Activated naive CD4-positive, alpha-beta T cell treated with anti-CD3 and anti-CD28 coated beads for 36 hours (primary cell): ENCODE results near the gene TBC1D22B. TPM values are rescaled to one million over a fixed set of nuclear protein-coding genes. Genes with fewer than 3 reads are reported as not detected.
A peak's percentile ranks its signal among the peaks of the same experiment; 100 is the strongest.
"Not testable (repeated sequence)": the region's sequence is repeated elsewhere in the genome, so short reads cannot be mapped to it uniquely, and the experiment has no call there.

Source experiments
- CTCF ChIA-PET: fragments of 350-600 bp; sonication (Branson Sonifier 250); formaldehyde crosslinking; loops from one replicate; lab custom pipeline; 2021; ENCODE audit warnings: antibody characterized with exemption; lab: Charles Lee
- DNase-seq: peaks from one replicate; pipeline ENCODE4 v3.0.0-alpha.2; 2020
- H3K27ac Mint-ChIP-seq: one replicate; pipeline ENCODE4 v1.8.0; 2021; ENCODE audit warnings: mild to moderate bottlenecking, mixed read lengths
- H3K27me3 Mint-ChIP-seq: one replicate; pipeline ENCODE4 v1.8.0; 2021; ENCODE audit warnings: low read depth, mixed read lengths
- H3K36me3 Mint-ChIP-seq: one replicate; pipeline ENCODE4 v1.8.0; 2021; ENCODE audit warnings: low read depth, mixed read lengths
- H3K4me1 Mint-ChIP-seq: one replicate; pipeline ENCODE4 v1.8.0; 2021; ENCODE audit warnings: low read depth, mixed read lengths
- H3K4me3 Mint-ChIP-seq: one replicate; pipeline ENCODE4 v1.8.0; 2021; ENCODE audit warnings: mild to moderate bottlenecking, moderate library complexity, mixed read lengths
- H3K9me3 Mint-ChIP-seq: one replicate; pipeline ENCODE4 v1.8.0; 2021; ENCODE audit warnings: mixed read lengths
- intact Hi-C: fragments of 100-400 bp; cut with micrococcal nuclease; formaldehyde crosslinking; loops from one replicate; pipeline ENCODE4 v1.15.1; 2023
- total RNA-seq, 2 experiments: library from RNA; stranded (reverse); gene quantifications; one replicate each; pipeline ENCODE4 v1.2.3, GENCODE V29; 2021

Gene TBC1D22B
- total RNA-seq, 2 experiments from 2014 or later = 13.4 to 15.1 TPM

DNA sequence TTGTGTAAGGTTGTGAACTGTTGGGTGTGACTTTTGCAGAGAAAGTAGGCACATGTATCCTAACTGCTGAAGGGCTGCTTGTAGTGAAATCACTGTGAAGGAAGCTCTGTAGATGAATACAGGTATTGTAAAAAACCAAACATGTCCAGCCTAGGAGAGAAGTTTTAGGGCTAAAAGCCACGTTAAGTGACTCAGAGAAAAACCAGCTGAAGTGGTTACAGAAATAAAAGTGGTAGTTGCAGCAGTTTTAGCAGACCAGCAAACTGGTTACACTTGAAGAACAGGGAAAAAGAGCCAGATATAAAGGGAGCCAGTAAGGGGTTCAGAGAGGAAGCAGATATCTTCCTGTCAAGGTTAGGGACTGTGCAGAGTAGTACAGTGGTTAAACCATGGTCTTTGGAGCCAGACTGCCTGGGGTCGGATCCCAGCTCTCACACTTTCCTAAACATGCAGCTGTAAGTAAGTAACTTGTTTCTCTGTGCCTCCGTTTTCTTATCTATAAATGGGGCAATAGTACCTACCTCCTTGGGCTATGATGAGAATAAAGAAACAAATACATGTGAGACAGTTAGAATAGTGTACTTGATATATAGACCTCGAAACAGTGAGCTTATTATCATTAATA, 62.4 kb downstream of the TBC1D22B start:
- H3K27ac Mint-ChIP-seq = no peak overlapping the region
- H3K4me1 Mint-ChIP-seq = peaks cover 15% of the 10 kb centered on the region
- DNase-seq = no peak
- no peaks in the 10 kb centered on the region for H3K27me3 Mint-ChIP-seq
- intact Hi-C loops = no loop called here
- H3K36me3 Mint-ChIP-seq = peaks cover 2% of the 10 kb centered on the region
- CTCF ChIA-PET = interaction anchor here (1.1 kb wide), 1 partner anchor 302 kb away, joined by 3 read pairs; no protein-coding TSS in a partner anchor
- H3K9me3 Mint-ChIP-seq = no peaks in the 10 kb centered on the region
- no peak overlapping the region for H3K4me3 Mint-ChIP-seq

DNA sequence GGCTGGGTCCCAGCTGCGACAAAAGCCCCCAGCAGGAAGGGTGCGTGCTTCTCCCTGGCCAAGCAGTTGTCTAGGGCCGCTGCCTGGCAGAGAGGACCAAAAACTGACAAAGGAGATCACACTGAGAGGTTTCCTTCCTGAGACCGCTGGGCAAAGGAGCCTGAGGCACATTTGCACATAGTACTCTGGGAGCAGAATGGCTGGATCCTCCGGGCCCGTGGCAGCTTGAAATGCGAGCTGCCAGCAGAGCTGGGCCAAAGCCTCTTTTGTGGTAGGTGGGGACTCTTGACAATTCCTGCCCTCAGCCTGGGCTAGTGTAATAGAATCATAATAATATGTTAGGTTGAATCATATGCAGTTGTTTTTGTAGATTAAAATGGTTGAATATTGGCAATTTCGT, 63.1 kb downstream of the TBC1D22B start:
- peaks cover 18% of the 10 kb centered on the region for H3K4me1 Mint-ChIP-seq
- H3K27me3 Mint-ChIP-seq = no peaks in the 10 kb centered on the region
- no peak for DNase-seq
- no peak overlapping the region for H3K27ac Mint-ChIP-seq
- H3K9me3 Mint-ChIP-seq = no peaks in the 10 kb centered on the region
- peaks cover 2% of the 10 kb centered on the region for H3K36me3 Mint-ChIP-seq
- CTCF ChIA-PET = interaction anchor here (1.1 kb wide), 1 partner anchor 303 kb away, joined by 3 read pairs; no protein-coding TSS in a partner anchor
- intact Hi-C loops = no loop called here
- no peak overlapping the region for H3K4me3 Mint-ChIP-seq

DNA sequence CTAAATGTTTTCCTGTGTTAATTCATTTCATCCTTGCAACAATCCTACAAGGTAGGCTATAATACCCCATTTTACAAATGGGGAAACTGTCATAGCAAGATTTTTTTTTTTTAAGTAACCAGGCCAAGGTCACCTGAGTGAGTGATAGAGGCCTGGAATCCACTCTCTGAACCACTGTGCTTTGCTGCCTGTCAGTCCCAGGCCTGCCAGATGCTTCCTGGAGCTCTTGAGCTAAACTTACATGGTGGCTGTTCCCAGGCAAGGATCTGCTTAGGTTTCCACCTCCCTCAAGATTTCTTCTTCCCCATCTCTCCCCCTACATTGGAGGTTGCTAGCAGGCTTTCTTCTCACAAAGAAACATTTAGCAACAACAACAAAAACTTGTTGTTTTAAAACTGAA, 63.5 kb downstream of the TBC1D22B start:
- Mint-ChIP-seq H3K4me3 (no peak overlapping the region), H3K4me1 (peaks cover 20% of the 10 kb centered on the region), H3K36me3 (peaks cover 3% of the 10 kb centered on the region), H3K9me3 (no peaks in the 10 kb centered on the region), H3K27me3 (no peaks in the 10 kb centered on the region), H3K27ac (no peak overlapping the region)
- CTCF ChIA-PET = no interaction called here
- no peak for DNase-seq
- intact Hi-C loops = no loop called here

DNA sequence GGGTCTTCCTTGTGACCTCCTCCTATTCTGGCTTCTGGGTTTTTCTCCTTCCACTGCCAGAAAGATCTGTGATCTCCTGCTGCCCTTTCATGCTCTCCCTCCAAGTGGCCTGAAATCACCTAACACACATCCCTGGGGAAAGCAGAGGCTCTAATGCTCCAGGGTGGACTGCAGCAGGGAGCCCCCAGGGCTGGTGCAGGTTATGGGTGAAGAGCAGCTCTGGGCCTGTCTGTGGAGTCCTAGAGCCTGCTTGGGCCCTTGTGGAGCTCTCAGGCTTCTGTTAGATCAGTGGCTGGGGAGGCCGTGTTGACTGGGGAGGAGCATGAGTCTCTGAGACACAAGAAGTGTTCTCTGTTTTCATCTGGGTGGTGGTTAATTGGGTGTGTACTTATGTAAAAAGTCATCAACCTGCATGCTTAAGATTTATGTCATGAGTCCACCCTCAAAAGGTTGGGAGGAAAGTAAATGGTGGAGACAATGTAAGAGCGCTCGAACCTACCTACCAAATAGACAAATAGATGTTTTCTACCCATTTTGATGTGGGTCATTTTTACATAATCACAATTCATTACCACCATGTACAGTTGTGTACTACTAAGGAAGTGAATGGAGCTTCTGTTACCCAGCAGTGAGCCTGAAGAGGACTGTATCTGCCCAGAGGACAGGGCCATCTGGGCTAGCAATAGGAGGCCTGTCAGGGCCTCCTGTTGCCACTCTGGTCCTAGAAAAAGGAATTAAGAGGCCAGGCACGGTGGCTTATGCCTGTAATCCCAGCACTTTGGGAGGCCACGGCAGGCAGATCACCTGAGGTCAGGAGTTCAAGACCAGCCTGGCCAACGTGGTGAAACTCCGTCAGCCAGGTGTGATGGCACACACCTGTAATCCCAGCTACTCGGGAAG, 64.2 kb downstream of the TBC1D22B start:
- intact Hi-C loops = no loop called here
- DNase-seq = no peak
- Mint-ChIP-seq H3K9me3 (no peaks in the 10 kb centered on the region), H3K4me3 (no peak overlapping the region), H3K27ac (no peak overlapping the region), H3K4me1 (peaks cover 20% of the 10 kb centered on the region), H3K36me3 (peaks cover 2% of the 10 kb centered on the region), H3K27me3 (no peaks in the 10 kb centered on the region)
- CTCF ChIA-PET = interaction anchor here (0.8 to 1.2 kb wide), 2 partner anchors 52 to 57 kb away, joined by 3 read pairs; no protein-coding TSS in a partner anchor

DNA sequence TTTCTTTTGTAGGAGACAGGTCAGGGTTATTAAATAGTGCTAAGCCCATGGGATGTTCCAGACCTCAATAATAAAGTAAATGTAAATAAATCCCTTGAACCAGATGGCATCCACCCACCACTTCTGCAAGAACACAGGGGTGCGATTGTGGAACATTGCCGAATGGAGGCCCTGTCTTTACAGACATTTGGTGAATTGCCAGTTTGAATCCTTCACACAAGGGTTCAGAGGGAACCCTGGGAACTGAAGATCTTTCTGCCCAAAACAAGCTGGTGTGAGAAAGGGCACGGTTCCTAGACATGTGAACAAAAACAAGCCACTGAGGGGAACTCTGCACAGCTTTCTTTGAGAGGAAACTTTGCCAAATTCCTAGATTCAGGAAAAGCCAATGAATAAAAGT, 66.0 kb downstream of the TBC1D22B start:
- H3K4me3 Mint-ChIP-seq = no peak overlapping the region
- no peak overlapping the region for H3K27ac Mint-ChIP-seq
- no peaks in the 10 kb centered on the region for H3K27me3 Mint-ChIP-seq
- no peak for DNase-seq
- intact Hi-C loops = no loop called here
- no peaks in the 10 kb centered on the region for H3K9me3 Mint-ChIP-seq
- H3K4me1 Mint-ChIP-seq = peaks cover 20% of the 10 kb centered on the region
- peaks cover 6% of the 10 kb centered on the region for H3K36me3 Mint-ChIP-seq
- CTCF ChIA-PET = interaction anchor here (0.8 to 1.5 kb wide), 5 partner anchors 9 to 369 kb away, joined by 3 to 8 read pairs (median 4); no protein-coding TSS in a partner anchor

DNA sequence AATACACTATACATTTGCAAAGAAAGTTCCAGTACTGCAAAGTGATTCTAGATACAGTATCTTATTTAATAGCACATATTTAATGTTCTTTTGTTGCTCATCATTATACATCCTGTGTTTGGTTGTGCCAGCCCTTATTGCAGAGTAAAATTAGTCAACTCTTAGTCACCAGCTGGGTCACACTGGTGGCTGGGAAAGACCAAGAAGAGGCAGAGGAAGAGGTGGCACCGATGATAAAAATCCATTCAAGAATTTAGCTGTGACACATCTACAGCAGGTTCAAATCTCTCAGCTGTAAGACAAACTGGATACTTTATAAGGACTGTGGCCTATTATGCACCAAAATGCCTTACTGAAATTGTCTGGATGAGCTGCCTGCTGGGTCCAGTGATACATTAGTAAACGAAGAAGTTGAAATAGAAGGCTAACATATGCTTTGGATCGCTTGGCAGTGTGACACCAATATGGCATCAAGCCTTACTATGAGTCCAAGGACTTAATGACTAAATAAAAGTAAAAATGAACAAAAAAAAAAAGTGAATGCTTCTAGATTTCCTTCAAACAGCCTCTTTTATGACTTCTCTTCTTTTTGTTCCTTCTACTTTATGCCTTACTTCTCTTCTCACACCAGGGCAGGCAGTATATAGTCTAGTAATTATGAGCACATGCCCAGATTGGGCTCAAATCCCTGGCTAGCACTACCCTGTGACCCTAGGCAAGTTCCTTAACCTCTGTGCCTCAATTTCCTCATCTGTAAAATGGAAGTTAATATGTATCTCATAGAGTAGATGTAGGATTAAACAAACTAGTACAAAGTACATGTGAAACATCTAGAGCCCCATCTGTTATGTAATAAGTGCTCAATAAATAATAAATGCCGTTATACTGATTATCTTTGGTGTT, 66.8 kb downstream of the TBC1D22B start:
- no peak overlapping the region for H3K27ac Mint-ChIP-seq
- CTCF ChIA-PET = interaction anchor here (1.1 to 1.9 kb wide), 7 partner anchors 10 to 368 kb away, joined by 3 to 18 read pairs (median 4); no protein-coding TSS in a partner anchor
- peak; percentile 66 for DNase-seq
- intact Hi-C loops = loop anchor here (1.0 to 2.0 kb wide), 6 partner anchors 30 to 368 kb away; partner anchors contain the start of gene CMTR1
- H3K27me3 Mint-ChIP-seq = no peaks in the 10 kb centered on the region
- no peaks in the 10 kb centered on the region for H3K9me3 Mint-ChIP-seq
- H3K4me1 Mint-ChIP-seq = peaks cover 20% of the 10 kb centered on the region
- H3K36me3 Mint-ChIP-seq = peaks cover 9% of the 10 kb centered on the region
- no peak overlapping the region for H3K4me3 Mint-ChIP-seq

DNA sequence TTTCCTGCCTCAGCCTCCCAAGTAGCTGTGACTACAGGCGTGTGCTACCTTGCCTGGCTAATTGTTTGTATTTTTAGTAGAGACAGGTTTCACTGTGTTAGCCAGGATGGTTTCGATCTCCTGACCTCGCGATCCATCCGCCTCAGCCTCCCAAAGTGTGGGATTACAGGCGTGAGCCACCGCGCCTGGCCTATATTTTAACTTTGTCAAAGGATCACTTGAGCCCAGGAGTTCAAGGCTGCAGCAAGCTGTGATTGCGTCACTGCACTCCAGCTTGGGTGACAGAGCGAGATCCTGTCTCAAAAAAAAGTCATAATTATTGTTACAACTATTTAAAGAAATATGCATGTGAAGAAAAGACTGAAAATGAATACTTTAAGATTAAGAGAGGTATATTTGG, 72.8 kb downstream of the TBC1D22B start:
- intact Hi-C loops, H3K4me1 Mint-ChIP-seq, H3K27ac Mint-ChIP-seq, H3K9me3 Mint-ChIP-seq, H3K27me3 Mint-ChIP-seq, H3K4me3 Mint-ChIP-seq, DNase-seq: not testable (repeated sequence)
- H3K36me3 Mint-ChIP-seq = peaks cover 17% of the 10 kb centered on the region
- CTCF ChIA-PET = interaction anchor here (0.7 to 0.9 kb wide), 2 partner anchors 12 to 16 kb away, joined by 3 to 4 read pairs; no protein-coding TSS in a partner anchor

DNA sequence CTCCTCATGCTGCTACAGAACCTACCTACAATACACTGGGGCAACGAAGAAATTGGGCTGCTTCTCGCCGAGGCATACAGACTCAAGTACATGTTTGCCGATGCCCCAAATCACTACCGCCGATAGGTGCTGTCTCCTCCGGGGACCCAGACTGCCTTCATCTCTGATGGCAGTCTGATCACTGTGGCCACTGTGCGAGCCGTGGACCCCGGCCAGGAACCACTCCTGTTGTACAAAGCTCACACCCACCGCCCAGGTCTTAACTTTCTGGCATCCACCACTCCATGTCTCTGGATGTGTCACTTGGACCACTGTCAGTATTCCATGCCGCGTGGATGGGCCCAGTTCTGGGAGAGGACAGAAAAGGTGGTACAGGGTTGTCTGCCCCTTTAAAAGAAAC, 73.5 kb downstream of the TBC1D22B start:
- Mint-ChIP-seq H3K27ac (no peak overlapping the region), H3K9me3 (no peaks in the 10 kb centered on the region), H3K36me3 (peaks cover 15% of the 10 kb centered on the region), H3K27me3 (no peaks in the 10 kb centered on the region), H3K4me1 (peaks cover 4% of the 10 kb centered on the region), H3K4me3 (no peak overlapping the region)
- DNase-seq = no peak
- CTCF ChIA-PET = no interaction called here
- intact Hi-C loops = no loop called here

DNA sequence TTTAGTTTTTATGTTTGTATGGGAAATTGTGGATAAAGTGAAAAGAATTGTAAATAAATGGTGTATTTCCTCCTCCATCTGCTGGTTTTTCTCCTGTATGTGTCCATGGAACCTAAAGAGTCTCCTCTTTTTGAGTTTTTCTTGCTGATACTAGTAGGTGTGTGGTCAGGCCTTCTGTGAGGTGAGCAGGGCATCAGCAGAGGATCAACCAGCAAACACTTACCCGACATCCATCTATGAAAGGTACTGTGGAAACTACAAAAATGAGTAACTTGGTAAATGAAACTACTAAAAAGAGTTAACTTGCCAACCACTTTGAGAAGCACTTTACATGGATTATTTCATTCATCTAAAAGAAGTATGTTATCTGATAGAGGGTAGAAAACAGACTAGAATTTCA, 75.3 kb downstream of the TBC1D22B start:
- no peak for DNase-seq
- Mint-ChIP-seq H3K4me1 (peaks cover 4% of the 10 kb centered on the region), H3K27ac (no peak overlapping the region), H3K27me3 (no peaks in the 10 kb centered on the region), H3K9me3 (no peaks in the 10 kb centered on the region), H3K36me3 (peaks cover 11% of the 10 kb centered on the region), H3K4me3 (no peak overlapping the region)
- CTCF ChIA-PET = interaction anchor here (1.0 kb wide), 1 partner anchor 33 kb away, joined by 4 read pairs; no protein-coding TSS in a partner anchor
- intact Hi-C loops = no loop called here

DNA sequence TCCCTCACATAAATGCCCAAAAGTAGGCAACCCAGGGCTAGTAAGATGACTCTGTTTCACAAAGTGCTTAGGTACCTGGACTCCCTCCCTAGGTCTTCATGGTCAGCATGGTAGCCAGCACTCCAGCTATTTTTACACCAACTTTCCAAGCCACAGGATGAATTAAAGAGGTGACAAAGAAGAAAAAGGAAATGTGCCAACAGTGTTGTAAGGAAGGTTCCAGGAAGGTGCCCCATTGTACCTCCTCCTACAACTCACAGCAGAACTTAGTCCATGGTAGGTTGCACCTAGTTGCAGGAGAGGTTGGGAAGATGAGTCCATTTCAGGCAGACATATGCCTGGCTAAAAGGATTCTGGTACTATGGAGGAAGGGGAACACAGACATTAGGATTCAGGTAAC, 76.5 kb downstream of the TBC1D22B start:
- H3K4me1 Mint-ChIP-seq = peaks cover 4% of the 10 kb centered on the region
- intact Hi-C loops = no loop called here
- H3K27me3 Mint-ChIP-seq = no peaks in the 10 kb centered on the region
- no peak overlapping the region for H3K27ac Mint-ChIP-seq
- peaks cover 11% of the 10 kb centered on the region for H3K36me3 Mint-ChIP-seq
- CTCF ChIA-PET = no interaction called here
- DNase-seq = no peak
- no peak overlapping the region for H3K4me3 Mint-ChIP-seq
- H3K9me3 Mint-ChIP-seq = no peaks in the 10 kb centered on the region

DNA sequence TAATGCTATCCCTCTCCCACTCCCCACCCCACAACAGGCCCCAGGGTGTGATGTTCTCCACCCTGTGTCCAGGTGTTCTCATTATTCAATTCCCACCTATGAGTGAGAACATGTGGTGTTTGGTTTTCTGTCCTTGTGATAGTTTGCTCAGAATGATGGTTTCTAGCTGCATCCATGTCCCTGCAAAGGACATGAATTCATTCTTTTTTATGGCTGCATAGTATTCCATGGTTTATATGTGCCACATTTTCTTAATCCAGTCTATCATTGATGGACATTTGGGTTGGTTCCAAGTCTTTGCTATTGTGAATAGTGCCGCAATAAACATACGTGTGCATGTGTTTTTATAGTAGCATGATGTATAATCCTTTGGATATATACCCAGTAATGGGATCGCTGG, 80.7 kb downstream of the TBC1D22B start:
- H3K36me3 Mint-ChIP-seq, DNase-seq, CTCF ChIA-PET, H3K4me3 Mint-ChIP-seq, H3K27ac Mint-ChIP-seq, intact Hi-C loops, H3K4me1 Mint-ChIP-seq, H3K27me3 Mint-ChIP-seq, H3K9me3 Mint-ChIP-seq: not testable (repeated sequence)
